Right lobe of liver (tissue), 4 donors: Measurements from ENCODE around the gene IL1R1.

Experiments used
- POLR2A ChIP-seq: fragments of 450-650 bp; IDR thresholded peaks from one replicate; pipeline ENCODE4 v1.6.1; 2017; ENCODE audit warnings: antibody characterized with exemption, mild to moderate bottlenecking
- TF ChIP-seq, protein P1 (sequence below), 4 donors: fragments of 200-600 bp in 3 of 4; fragments of 450-650 bp in 1 of 4; IDR thresholded peaks; one replicate each; pipeline versions ENCODE4 v1.5.1 to v1.8.0; 2016 to 2022; ENCODE audit warnings: antibody characterized with exemption in 4 of 4, mild to moderate bottlenecking in 2 of 4
- donor health status: DM: no; HTN: no; CAD: no.
- donor health status: DM: no; HTN: no; CAD: no.
- donor health status: DM: no; HTN: yes; CAD: no.

DNA sequence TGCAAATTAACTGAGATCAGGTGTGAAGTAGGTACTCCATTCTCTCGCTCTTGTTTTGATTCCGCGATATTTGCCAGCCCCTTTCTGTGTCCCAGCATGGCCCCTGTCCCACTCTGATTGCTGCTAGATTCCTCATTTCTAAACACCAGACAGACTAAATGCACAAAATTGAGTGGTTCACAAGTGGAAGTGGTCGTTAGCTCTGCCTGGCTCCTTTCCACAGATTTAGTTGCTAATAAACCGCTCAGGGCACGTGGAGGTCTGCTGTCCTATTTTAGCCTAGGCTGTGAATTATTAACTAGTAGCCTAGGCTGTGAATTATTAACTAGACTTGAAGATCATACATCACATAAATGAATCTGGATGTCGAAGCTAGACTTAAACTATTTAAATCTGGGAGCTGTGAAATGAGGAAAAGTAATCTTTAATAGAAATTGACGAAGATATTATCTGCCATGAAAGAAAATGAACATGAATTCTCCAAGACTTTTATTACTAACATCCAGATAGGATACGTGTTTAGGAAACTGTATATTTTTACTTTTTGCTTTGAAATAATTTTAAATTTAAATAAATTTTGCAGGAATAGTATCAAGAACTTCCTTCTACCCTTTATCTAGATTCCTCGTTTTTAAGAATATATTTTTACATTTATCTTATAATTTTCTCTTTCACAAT, 48.0 kb downstream of the IL1R1 start:
- TF ChIP-seq POLR2A = no peak
- TF ChIP-seq, protein P1, sequence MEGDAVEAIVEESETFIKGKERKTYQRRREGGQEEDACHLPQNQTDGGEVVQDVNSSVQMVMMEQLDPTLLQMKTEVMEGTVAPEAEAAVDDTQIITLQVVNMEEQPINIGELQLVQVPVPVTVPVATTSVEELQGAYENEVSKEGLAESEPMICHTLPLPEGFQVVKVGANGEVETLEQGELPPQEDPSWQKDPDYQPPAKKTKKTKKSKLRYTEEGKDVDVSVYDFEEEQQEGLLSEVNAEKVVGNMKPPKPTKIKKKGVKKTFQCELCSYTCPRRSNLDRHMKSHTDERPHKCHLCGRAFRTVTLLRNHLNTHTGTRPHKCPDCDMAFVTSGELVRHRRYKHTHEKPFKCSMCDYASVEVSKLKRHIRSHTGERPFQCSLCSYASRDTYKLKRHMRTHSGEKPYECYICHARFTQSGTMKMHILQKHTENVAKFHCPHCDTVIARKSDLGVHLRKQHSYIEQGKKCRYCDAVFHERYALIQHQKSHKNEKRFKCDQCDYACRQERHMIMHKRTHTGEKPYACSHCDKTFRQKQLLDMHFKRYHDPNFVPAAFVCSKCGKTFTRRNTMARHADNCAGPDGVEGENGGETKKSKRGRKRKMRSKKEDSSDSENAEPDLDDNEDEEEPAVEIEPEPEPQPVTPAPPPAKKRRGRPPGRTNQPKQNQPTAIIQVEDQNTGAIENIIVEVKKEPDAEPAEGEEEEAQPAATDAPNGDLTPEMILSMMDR (IDR thresholded peaks at IDR 0.05) = no peak
